Posterior vena cava (tissue), 2 donors: ENCODE results near the gene RERE. TPM values are rescaled to one million over a fixed set of nuclear protein-coding genes. Genes with fewer than 3 reads are reported as not detected.
"Not testable (repeated sequence)": the region's sequence is repeated elsewhere in the genome, so short reads cannot be mapped to it uniquely, and the experiment has no call there.

Experiments
- DNase-seq: peaks from one replicate; pipeline ENCODE4 v3.0.0-alpha.2; 2020; ENCODE audit warnings: low spot score
- intact Hi-C, 2 donors: fragments of 100-400 bp; cut with DNase I; formaldehyde crosslinking; loops; one replicate each; pipeline versions ENCODE4 v1.14.1 to v1.14.2; 2022 to 2023
- total RNA-seq, 2 donors: library from RNA; stranded (reverse); fragmentation: NEBNext Ultra II Directional; extraction: Animal tissue kit (Norgen Biotek cat#: 25700); gene quantifications; one replicate each; pipeline ENCODE4 v1.2.1, GENCODE V29; 2021
- donor health status: DM: yes; HTN: yes; CAD: no.
- donor health status: DM: yes; HTN: yes; CAD: no.

The RERE gene
- total RNA-seq, 2 donors from 2014 or later: 94.9 to 116 TPM

GRCh38 chr1:8813991-8814390, 3.4 kb downstream of the RERE start:
- intact Hi-C loops: no loop called here

GRCh38 chr1:8813016-8813763, 4.2 kb downstream of the RERE start:
- no peak for DNase-seq
- intact Hi-C loops: no loop called here

More at GRCh38 chr1:8813991-8814390, 3.4 kb downstream of the RERE start:
- DNase-seq: no peak

GRCh38 chr1:8812081-8812480, 5.4 kb downstream of the RERE start:
- intact Hi-C loops: no loop called here
- no peak for DNase-seq

- intact Hi-C loops: no loop called here
- no peak for DNase-seq
Measured at GRCh38 chr1:8810987-8811386, 6.5 kb downstream of the RERE start.

GRCh38 chr1:8809342-8809736, 8.1 kb downstream of the RERE start:
- no peak for DNase-seq
- intact Hi-C loops: no loop called here

GRCh38 chr1:8807004-8807403, 10.4 kb downstream of the RERE start:
- intact Hi-C loops: loop anchor here in 1 of 2 donors (1.0 kb wide), 1 partner anchor 9 kb away; no protein-coding TSS in a partner anchor
- DNase-seq: no peak

- intact Hi-C loops: no loop called here
Measured at GRCh38 chr1:8800416-8800815, 17.0 kb downstream of the RERE start.

GRCh38 chr1:8797216-8797615, 20.2 kb downstream of the RERE start:
- intact Hi-C loops: no loop called here
- DNase-seq: no peak

More at GRCh38 chr1:8800416-8800815, 17.0 kb downstream of the RERE start:
- DNase-seq: no peak

- intact Hi-C loops: no loop called here
- no peak for DNase-seq
Measured at GRCh38 chr1:8796812-8797211, 20.6 kb downstream of the RERE start.

GRCh38 chr1:8794605-8795004, 22.8 kb downstream of the RERE start:
- no peak for DNase-seq
- intact Hi-C loops: no loop called here

GRCh38 chr1:8791819-8792218, 25.6 kb downstream of the RERE start:
- intact Hi-C loops: no loop called here
- no peak for DNase-seq

- DNase-seq: no peak
- intact Hi-C loops: no loop called here
Measured at GRCh38 chr1:8790987-8791386, 26.5 kb downstream of the RERE start.

GRCh38 chr1:8790478-8790877, 27.0 kb downstream of the RERE start:
- DNase-seq: no peak
- intact Hi-C loops: no loop called here

- intact Hi-C loops: no loop called here
- DNase-seq: no peak
Measured at GRCh38 chr1:8789314-8790214, 27.9 kb downstream of the RERE start.

- no peak for DNase-seq
- intact Hi-C loops: no loop called here
Measured at GRCh38 chr1:8787218-8787617, 30.2 kb downstream of the RERE start.

- intact Hi-C loops, DNase-seq: not testable (repeated sequence)
Measured at GRCh38 chr1:8786204-8786603, 31.2 kb downstream of the RERE start.

- intact Hi-C loops: no loop called here
- no peak for DNase-seq
Measured at GRCh38 chr1:8782955-8783354, 34.5 kb downstream of the RERE start.

- no peak for DNase-seq
- intact Hi-C loops: no loop called here
Measured at GRCh38 chr1:8782001-8782620, 35.3 kb downstream of the RERE start.

- intact Hi-C loops: no loop called here
- DNase-seq: no peak
Measured at GRCh38 chr1:8780405-8780804, 37.0 kb downstream of the RERE start.

GRCh38 chr1:8777867-8778266, 39.6 kb downstream of the RERE start:
- DNase-seq: no peak
- intact Hi-C loops: no loop called here
